HG02938 (cell line): ENCODE data around the gene KRT17.
"Not testable (repeated sequence)": the region's sequence is repeated elsewhere in the genome, so short reads cannot be mapped to it uniquely, and the experiment has no call there.

Experiments
- ATAC-seq: cut with Tn5 transposase; IDR thresholded peaks from one replicate; pipeline ENCODE4 v1.9.1; 2021; ENCODE audit warnings: mild to moderate bottlenecking, moderate library complexity; ENCODE audit not compliant: unreplicated experiment

Gene KRT17

GRCh38 chr17:41635121-41636097 is 11.0 kb upstream of the KRT17 start:
- ATAC-seq = no peak

DNA sequence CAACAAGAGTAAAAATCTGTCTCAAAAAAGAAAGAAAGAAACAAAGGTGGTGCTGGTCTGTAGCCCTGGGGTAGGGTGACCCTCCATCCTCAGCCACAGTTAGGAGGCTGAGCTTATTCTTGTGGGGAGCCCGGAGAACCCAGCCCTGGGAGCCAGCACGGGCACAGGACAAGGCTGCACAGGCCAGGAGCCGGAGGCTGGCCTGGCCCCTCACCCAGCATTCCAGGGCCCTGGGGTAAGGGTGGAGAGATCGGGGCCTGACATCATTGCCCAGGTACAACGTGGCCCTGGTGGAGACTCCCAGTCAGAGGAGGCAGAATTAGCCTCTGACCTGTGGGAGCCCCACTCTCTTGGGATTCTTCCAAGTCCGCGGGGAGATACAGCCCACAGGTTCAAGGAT is 10.3 kb upstream of the KRT17 start:
- ATAC-seq = no peak

- ATAC-seq = no peak
Observed at GRCh38 chr17:41633556-41634199, 9.3 kb upstream of the KRT17 start.

- ATAC-seq = no peak
Observed at GRCh38 chr17:41632482-41633105, 8.2 kb upstream of the KRT17 start.

GRCh38 chr17:41631898-41632285 is 7.5 kb upstream of the KRT17 start:
- no peak for ATAC-seq

GRCh38 chr17:41631025-41631897 is 6.9 kb upstream of the KRT17 start:
- ATAC-seq = no peak

- no peak for ATAC-seq
Observed at GRCh38 chr17:41629826-41630670, 5.7 kb upstream of the KRT17 start.

DNA sequence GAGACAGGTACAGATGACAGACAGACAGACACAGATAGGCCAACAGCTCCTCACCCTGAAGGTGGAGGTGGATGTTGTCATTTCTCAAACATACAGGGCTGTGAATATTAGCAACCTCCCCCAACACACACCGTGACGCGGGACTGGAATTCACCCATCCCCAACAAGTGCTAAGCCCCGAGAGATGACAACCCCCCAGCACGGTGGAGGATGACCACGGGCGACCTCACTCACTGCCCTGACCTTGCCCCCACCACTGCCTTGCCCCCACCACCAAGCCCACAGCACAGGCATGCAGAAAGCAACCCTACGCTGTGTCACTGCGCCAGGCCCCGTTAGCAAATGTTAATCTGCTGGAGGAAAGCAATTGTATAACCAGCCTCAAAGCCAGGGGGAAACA is 4.9 kb upstream of the KRT17 start:
- ATAC-seq = no peak

GRCh38 chr17:41628621-41629255 is 4.4 kb upstream of the KRT17 start:
- ATAC-seq = not testable (repeated sequence)

- not testable (repeated sequence) for ATAC-seq
Observed at GRCh38 chr17:41628073-41628370, 3.6 kb upstream of the KRT17 start.

DNA sequence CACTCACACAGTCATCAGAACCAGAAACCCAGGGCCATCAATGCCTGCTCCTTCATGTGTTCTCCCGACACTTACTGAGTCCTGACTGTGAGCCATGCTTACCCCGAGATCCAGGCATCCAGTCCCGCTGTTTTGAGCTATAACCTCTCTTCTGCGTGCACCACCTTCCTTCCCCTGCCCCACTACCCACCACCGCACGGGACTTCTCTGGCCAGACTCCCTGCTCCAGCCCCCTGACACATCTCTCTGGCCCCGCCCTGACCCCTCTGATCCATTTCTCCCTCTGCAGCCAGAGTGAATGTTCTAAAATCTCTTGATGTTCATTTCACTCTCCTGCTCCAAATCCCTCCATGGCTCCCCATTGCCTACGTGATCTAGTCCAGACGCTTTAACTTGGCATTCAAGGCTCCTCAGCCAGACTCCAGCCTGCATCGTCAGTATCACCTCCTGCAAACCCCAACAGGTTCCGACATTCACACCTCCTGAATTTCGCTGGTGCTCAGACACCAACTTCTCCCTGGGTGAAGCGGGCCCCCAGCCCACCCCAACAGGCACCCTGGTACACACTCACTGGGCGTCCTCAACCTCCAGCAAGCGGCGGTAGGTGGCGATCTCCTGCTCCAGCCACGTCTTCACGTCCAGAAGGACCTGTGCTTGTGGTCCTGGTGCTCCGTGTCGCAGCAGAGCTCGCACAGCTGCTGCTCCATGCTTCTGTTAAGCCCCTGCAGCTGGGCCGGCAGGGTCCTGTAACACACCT is 3.1 kb upstream of the KRT17 start:
- ATAC-seq = no peak

- not testable (repeated sequence) for ATAC-seq
Observed at GRCh38 chr17:41626914-41627295, 2.5 kb upstream of the KRT17 start.

- not testable (repeated sequence) for ATAC-seq
Observed at GRCh38 chr17:41626028-41626913, 1.9 kb upstream of the KRT17 start.

GRCh38 chr17:41625602-41626001 is 1.2 kb upstream of the KRT17 start:
- ATAC-seq = no peak

- not testable (repeated sequence) for ATAC-seq
Observed at GRCh38 chr17:41623184-41623861, 1.1 kb downstream of the KRT17 start.

- not testable (repeated sequence) for ATAC-seq
Observed at GRCh38 chr17:41622340-41623183, 1.8 kb downstream of the KRT17 start.
